ENCODE measurements around the gene PPIH.

DNA sequence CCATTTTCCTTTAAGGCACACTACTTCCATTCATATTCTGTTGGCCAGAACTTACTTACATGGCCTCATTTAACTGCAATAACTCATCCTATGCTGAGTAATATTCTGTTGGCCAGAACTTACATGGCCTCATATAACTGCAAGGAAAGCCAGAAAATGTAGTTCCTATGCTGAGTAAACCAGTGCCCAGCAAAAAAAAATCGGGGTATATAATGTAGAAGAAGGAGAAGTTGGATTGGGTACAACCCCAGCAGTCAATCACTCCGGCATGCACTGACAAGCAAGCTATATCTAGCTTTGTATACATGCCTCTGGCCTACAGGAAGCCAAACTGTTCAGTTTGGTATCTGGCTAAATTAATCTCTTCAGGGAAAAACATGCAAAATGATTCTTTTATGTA is 39.4 kb upstream of the PPIH start:
- TF ChIP-seq CTCF (conservative IDR thresholded peaks at IDR 0.05) (no peak), ZFX (IDR thresholded peaks at IDR 0.05) (no peak)

All from C4-2B (cell line).